Spleen (tissue), 11 donors: ENCODE measurements around the gene IL17RD. TPM values are rescaled to one million over a fixed set of nuclear protein-coding genes. Genes with fewer than 3 reads are reported as not detected.

ENCODE experiments used
- DNase-seq: peaks from one replicate; pipeline ENCODE4 v3.0.0-alpha.2; 2020
- H3K27ac ChIP-seq, 8 donors: fragments of 200-600 bp; sonication (generic) in 7 of 8; 1 replicate in 4 of 8; 2 replicates in 4 of 8; pipeline versions ENCODE4 v1.5.0 to v1.8.0; 2016 to 2021; ENCODE audit warnings: inconsistent platforms in 4 of 8, mild to moderate bottlenecking in 4 of 8, moderate library complexity in 1 of 8
- H3K27me3 ChIP-seq, 7 donors: fragments of 200-600 bp; sonication (generic) in 6 of 7; replicated peaks in 1 of 7; 1 replicate in 4 of 7; 2 replicates in 3 of 7; pipeline versions ENCODE4 v1.5.0 to v1.8.0; 2016 to 2021; ENCODE audit warnings: inconsistent platforms in 3 of 7, mild to moderate bottlenecking in 1 of 7
- H3K36me3 ChIP-seq, 6 donors: fragments of 200-600 bp; sonication (generic) in 5 of 6; 1 replicate in 4 of 6; 2 replicates in 2 of 6; pipeline versions ENCODE4 v1.5.0 to v1.8.0; 2016 to 2021; ENCODE audit warnings: inconsistent platforms in 2 of 6
- H3K4me1 ChIP-seq, 6 donors: fragments of 200-600 bp; sonication (generic) in 5 of 6; 1 replicate in 3 of 6; 2 replicates in 3 of 6; pipeline versions ENCODE4 v1.5.0 to v1.8.0; 2016 to 2021; ENCODE audit warnings: inconsistent platforms in 3 of 6
- H3K4me3 ChIP-seq, 8 donors: fragments of 200-600 bp; sonication (generic) in 7 of 8; 1 replicate in 4 of 8; 2 replicates in 4 of 8; pipeline versions ENCODE4 v1.5.0 to v1.8.0; 2016 to 2021; ENCODE audit warnings: inconsistent platforms in 4 of 8, mild to moderate bottlenecking in 4 of 8, moderate library complexity in 2 of 8
- H3K9me3 ChIP-seq, 8 donors: fragments of 200-600 bp; sonication (generic) in 7 of 8; 1 replicate in 4 of 8; 2 replicates in 4 of 8; pipeline versions ENCODE4 v1.5.0 to v1.8.0; 2016 to 2021; ENCODE audit warnings: inconsistent platforms in 4 of 8
- POLR2A ChIP-seq, 3 donors: fragments of 450-650 bp; IDR thresholded peaks; one replicate each; pipeline ENCODE4 v1.5.1; 2017; ENCODE audit warnings: antibody characterized with exemption in 3 of 3, mild to moderate bottlenecking in 1 of 3
- POLR2AphosphoS5 ChIP-seq, 3 donors: sonication (generic); formaldehyde crosslinking; IDR thresholded peaks; one replicate each; pipeline ENCODE4 v1.5.1; 2017; ENCODE audit warnings: antibody characterized with exemption in 3 of 3
- WGBS, 5 donors: extraction: QIAGEN DNeasy Blood & Tissue Kit in 3 of 5; methylation state at CpG; one replicate each; pipeline versions ENCODE4 v1.1.5 to v1.1.7; 2013 to 2018; 5-methylcytosine and 5-hydroxymethylcytosine counted together
- intact Hi-C: fragments of 100-400 bp; cut with DNase I; formaldehyde crosslinking; loops from one replicate; pipeline ENCODE4 v1.15.0; 2023; ENCODE audit warnings: low total_unique reads
- polyA plus RNA-seq, 3 donors: library from polyadenylated mRNA; stranded (reverse); fragments of 200-250 nt; gene quantifications; one replicate each; pipeline ENCODE4 v1.2.1, GENCODE V29; 2013
- total RNA-seq, 7 donors: library from RNA; depleted of rRNA in 3 of 7; stranded (reverse); fragments of >200 nt in 3 of 7; fragmentation: NEBNext Ultra II Directional in 4 of 7; extraction: Animal tissue kit (Norgen Biotek cat#: 25700) in 4 of 7; gene quantifications; one replicate each; pipeline versions ENCODE4 v1.1.0 to v1.2.1, GENCODE V29; 2016 to 2021
- TF ChIP-seq, protein P1 (sequence below), 11 experiments: fragments of 200-600 bp in 7 of 11; fragments of 450-650 bp in 4 of 11; sonication (generic) in 4 of 11; IDR thresholded peaks in 8 of 11; conservative IDR thresholded peaks in 3 of 11; 1 replicate in 7 of 11; 2 replicates in 4 of 11; pipeline versions ENCODE4 v1.4.0 to v1.8.0; 2016 to 2021; ENCODE audit warnings: antibody characterized with exemption in 11 of 11, inconsistent platforms in 4 of 11, mild to moderate bottlenecking in 1 of 11
- donor health status: healthy with polysubstance abuse.
- donor health status: DM: no; HTN: no; CAD: no; lungs with moderate emphysema.
- donor health status: DM: no; HTN: no; CAD: no.
- donor health status: Bipolar disorder and iron deficiency.
- donor health status: healthy.
- donor health status: DM: no; HTN: no; CAD: no.
- donor health status: DM: yes; HTN: yes; CAD: no.

The IL17RD gene
- total and polyA plus RNA-seq, 10 donors: 0.20 to 15.9 (median 2.8) TPM

DNA sequence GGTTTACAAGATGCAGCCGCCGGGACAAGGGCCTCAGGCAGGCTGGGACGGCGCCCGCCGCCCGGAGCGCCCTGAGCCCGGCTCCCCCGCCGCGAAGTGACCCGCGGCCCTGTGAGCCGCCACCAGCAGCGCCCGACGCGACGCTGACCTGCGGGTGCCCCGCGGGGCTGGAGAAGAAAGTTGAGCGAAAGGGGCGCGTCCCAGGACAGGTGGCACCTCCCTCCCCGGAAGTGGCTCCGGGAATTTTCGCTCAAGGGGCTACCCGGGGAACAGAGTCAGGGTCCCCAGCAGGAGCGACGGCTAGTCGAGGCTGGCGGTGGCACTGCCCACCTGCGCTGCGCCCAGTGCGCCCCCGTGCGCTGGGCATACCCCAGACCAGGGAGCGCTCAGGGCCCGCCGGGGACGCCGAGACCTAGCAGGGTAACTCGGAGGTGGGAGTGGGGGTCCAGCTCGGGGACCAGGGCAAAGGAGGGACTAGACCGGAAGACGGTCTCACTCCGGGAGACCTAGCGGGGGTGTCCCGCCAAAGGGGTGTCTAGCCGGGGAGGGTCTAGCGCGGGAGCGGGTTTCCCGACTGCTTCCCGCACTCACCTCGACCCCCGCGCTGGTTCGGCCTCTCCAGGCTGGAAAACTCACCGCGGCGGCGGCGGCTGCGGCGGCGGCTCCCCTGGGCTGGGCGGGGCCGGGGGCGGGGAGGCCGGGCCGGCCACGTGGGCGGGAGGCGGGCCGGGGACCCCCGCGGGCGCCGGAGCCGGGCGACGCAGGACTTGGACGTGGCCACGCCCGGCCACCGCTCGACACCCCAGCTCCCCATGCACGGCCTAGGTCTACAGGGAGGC, 86.3 kb downstream of the IL17RD start:
- Histone ChIP-seq H3K9me3 (no peaks in the 10 kb centered on the region), H3K27me3 (peaks cover 0 to 63% (median 35%) of the 10 kb centered on the region in 7 donors), H3K27ac (no peak overlapping the region), H3K4me1 (peaks cover 3 to 22% (median 18%) of the 10 kb centered on the region in 6 donors), H3K36me3 (no peaks in the 10 kb centered on the region), H3K4me3 (peak overlapping the region; percentile 45 to 74 (median 58))
- WGBS, 5 donors: 0 to 1% (median 0%) methylated on average over 32 to 91 of the region's 91 CpGs
- DNase-seq: peak; percentile 81
- intact Hi-C loops: no loop called here
- TF ChIP-seq POLR2A (IDR thresholded peaks at IDR 0.05): no peak
- no peak for TF ChIP-seq POLR2AphosphoS5 (IDR thresholded peaks at IDR 0.05)
- TF ChIP-seq, protein P1, sequence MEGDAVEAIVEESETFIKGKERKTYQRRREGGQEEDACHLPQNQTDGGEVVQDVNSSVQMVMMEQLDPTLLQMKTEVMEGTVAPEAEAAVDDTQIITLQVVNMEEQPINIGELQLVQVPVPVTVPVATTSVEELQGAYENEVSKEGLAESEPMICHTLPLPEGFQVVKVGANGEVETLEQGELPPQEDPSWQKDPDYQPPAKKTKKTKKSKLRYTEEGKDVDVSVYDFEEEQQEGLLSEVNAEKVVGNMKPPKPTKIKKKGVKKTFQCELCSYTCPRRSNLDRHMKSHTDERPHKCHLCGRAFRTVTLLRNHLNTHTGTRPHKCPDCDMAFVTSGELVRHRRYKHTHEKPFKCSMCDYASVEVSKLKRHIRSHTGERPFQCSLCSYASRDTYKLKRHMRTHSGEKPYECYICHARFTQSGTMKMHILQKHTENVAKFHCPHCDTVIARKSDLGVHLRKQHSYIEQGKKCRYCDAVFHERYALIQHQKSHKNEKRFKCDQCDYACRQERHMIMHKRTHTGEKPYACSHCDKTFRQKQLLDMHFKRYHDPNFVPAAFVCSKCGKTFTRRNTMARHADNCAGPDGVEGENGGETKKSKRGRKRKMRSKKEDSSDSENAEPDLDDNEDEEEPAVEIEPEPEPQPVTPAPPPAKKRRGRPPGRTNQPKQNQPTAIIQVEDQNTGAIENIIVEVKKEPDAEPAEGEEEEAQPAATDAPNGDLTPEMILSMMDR (IDR thresholded peaks at IDR 0.05 in 8 of 11, conservative IDR thresholded peaks at IDR 0.05 in 3 of 11): no peak

DNA sequence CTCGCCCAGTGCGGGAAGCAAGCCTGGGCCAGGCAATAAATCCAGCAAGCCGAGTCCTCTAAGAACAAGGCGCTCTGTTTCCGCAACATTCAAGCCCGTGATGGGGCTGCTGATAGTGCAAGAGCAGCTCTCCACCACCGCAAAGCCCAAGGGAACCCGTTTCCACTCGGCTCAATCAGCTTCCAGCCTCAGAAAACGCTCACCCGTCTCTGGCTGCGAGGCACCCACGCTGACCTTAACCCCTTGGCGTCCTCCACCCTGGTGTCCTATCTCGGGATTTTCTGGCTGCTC, 86.9 kb downstream of the IL17RD start:
- H3K36me3 ChIP-seq: no peaks in the 10 kb centered on the region
- no peak overlapping the region for H3K27ac ChIP-seq
- H3K9me3 ChIP-seq: no peaks in the 10 kb centered on the region
- 1 to 5% (median 4%) methylated on average over 15 of the region's 15 CpGs for WGBS, 5 donors
- peaks cover 3 to 22% (median 18%) of the 10 kb centered on the region in 6 donors for H3K4me1 ChIP-seq
- DNase-seq: peak; percentile 76
- TF ChIP-seq POLR2AphosphoS5 (IDR thresholded peaks at IDR 0.05): no peak
- no peak for TF ChIP-seq POLR2A (IDR thresholded peaks at IDR 0.05)
- TF ChIP-seq, protein P1 (IDR thresholded peaks at IDR 0.05 in 8 of 11, conservative IDR thresholded peaks at IDR 0.05 in 3 of 11): no peak
- intact Hi-C loops: no loop called here
- peaks cover 0 to 69% (median 35%) of the 10 kb centered on the region in 7 donors for H3K27me3 ChIP-seq
- peak overlapping the region; percentile 45 to 74 (median 58) for H3K4me3 ChIP-seq

DNA sequence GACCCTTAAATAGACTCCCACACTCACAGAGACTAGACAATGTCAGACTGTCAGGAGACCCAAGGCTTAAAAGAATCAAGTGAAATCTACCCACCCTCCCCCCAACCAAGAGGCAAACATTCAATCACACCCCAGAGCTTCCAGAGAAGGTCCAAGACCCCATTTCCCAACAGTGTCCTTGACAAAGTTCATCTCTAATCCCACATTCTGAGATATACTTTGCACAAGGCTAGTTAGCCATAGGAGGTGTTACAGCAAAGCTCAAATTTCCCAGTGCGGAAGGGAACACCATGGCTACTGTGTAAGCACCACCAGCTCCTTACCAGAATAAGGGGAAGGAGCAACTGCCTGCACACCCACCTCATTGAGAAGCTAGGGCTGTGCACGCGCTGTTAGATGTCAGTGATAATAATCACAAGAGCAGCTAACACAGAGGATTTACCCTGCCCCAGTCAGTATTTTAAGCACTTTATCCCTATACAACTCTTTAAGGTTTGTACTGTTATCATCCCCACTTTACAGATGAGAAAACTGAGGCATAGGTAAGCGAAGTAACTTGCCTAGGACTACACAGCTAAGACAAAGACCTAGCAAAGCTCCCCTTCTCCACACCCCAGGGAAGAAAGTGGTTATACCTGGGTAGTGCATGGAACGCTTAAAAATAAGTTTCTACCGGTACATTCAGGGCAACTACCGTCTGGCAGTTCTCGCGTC, 87.4 kb downstream of the IL17RD start:
- no peak for DNase-seq
- Histone ChIP-seq H3K27me3 (peaks cover 0 to 73% (median 35%) of the 10 kb centered on the region in 7 donors), H3K4me3 (peak overlapping the region in 6 of 8 donors; percentile 45 to 74 (median 57)), H3K9me3 (no peaks in the 10 kb centered on the region), H3K36me3 (no peaks in the 10 kb centered on the region), H3K27ac (no peak overlapping the region), H3K4me1 (peaks cover 3 to 22% (median 18%) of the 10 kb centered on the region in 6 donors)
- intact Hi-C loops: no loop called here
- TF ChIP-seq POLR2AphosphoS5 (IDR thresholded peaks at IDR 0.05) (no peak), POLR2A (IDR thresholded peaks at IDR 0.05) (no peak)
- TF ChIP-seq, protein P1 (IDR thresholded peaks at IDR 0.05 in 8 of 11, conservative IDR thresholded peaks at IDR 0.05 in 3 of 11): no peak
- 38 to 49% (median 42%) methylated on average over 9 of the region's 9 CpGs for WGBS, 5 donors

DNA sequence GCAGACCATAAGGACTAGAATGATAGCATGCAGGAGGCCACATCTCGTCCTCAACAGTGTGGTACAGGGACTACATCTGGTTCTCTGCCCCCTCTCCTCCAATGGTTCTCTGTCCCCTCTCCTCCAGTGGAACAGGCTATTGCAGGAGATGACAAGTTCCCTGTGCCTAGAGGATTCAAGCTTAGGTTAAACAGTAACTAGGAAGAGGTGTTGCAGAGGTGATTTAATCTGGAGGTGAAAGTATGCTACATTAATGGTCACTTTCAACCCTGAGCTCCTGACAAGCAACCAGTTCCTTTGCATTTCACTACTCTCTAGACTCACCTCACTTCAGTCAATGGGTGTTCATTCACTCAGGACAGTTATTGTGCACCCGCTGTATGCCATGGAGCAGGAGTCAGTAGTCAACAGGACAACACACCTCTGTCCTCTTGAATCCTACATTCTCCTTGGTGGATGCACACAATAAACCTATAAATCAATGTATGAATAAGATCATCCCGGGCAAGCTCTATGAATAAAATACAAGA, 88.7 kb downstream of the IL17RD start:
- H3K4me3 ChIP-seq: no peak overlapping the region
- H3K9me3 ChIP-seq: no peaks in the 10 kb centered on the region
- no peak overlapping the region for H3K27ac ChIP-seq
- peaks cover 3 to 22% (median 18%) of the 10 kb centered on the region in 6 donors for H3K4me1 ChIP-seq
- H3K36me3 ChIP-seq: no peaks in the 10 kb centered on the region
- no peak for DNase-seq
- H3K27me3 ChIP-seq: peaks cover 0 to 75% (median 35%) of the 10 kb centered on the region in 7 donors
- TF ChIP-seq POLR2A (IDR thresholded peaks at IDR 0.05): no peak
- no peak for TF ChIP-seq POLR2AphosphoS5 (IDR thresholded peaks at IDR 0.05)
- TF ChIP-seq, protein P1 (IDR thresholded peaks at IDR 0.05 in 8 of 11, conservative IDR thresholded peaks at IDR 0.05 in 3 of 11): no peak
- intact Hi-C loops: no loop called here
- 92 to 100% (median 96%) methylated on average over 3 of the region's 3 CpGs for WGBS, 5 donors
